ENCODE data around the gene KRTAP27-1. TPM values are rescaled to one million over a fixed set of nuclear protein-coding genes. Genes with fewer than 3 reads are reported as not detected.

Gene KRTAP27-1
- polyA plus RNA-seq, 2 of the 4 experiments (the other 2 are of a cell fraction) = not detected

Small RNA genes lying within 50 kb of the gene (small RNA-seq; reads per million reads assigned to genes)
- gene KRTAP23-1 (0 reads per million in 6 experiments), gene MIR4327 (0 reads per million in 6 experiments)

Other genes starting within 250 kb of the KRTAP27-1 start
- not detected in 2 replicates for gene CLDN17, start 170.9 kb downstream of the KRTAP27-1 start, polyA plus RNA-seq (2011; rRNA removed)
- gene CLDN17, start 170.9 kb downstream of the KRTAP27-1 start, polyA plus RNA-seq (2017; fragmentation: RNase III; extraction: RNeasy Plus Mini Kit Qiagen cat#74134 plus additional on column Dnase treatment) = not detected in 3 replicates
- not detected in 2 replicates for gene CLDN8, start 121.6 kb downstream of the KRTAP27-1 start, polyA plus RNA-seq (2011; rRNA removed)
- gene CLDN8, start 121.6 kb downstream of the KRTAP27-1 start, polyA plus RNA-seq (2017; fragmentation: RNase III; extraction: RNeasy Plus Mini Kit Qiagen cat#74134 plus additional on column Dnase treatment) = not detected in 3 replicates
- not detected in 2 replicates for gene KRTAP24-1, start 54.7 kb downstream of the KRTAP27-1 start, polyA plus RNA-seq (2011; rRNA removed)
- gene KRTAP24-1, start 54.7 kb downstream of the KRTAP27-1 start, polyA plus RNA-seq (2017; fragmentation: RNase III; extraction: RNeasy Plus Mini Kit Qiagen cat#74134 plus additional on column Dnase treatment) = not detected in 3 replicates
- not detected in 2 replicates for gene KRTAP25-1, start 48.2 kb downstream of the KRTAP27-1 start, polyA plus RNA-seq (2011; rRNA removed)
- not detected in 3 replicates for gene KRTAP25-1, start 48.2 kb downstream of the KRTAP27-1 start, polyA plus RNA-seq (2017; fragmentation: RNase III; extraction: RNeasy Plus Mini Kit Qiagen cat#74134 plus additional on column Dnase treatment)
- gene KRTAP26-1, start 17.4 kb downstream of the KRTAP27-1 start, polyA plus RNA-seq (2011; rRNA removed) = not detected in 2 replicates
- not detected in 3 replicates for gene KRTAP26-1, start 17.4 kb downstream of the KRTAP27-1 start, polyA plus RNA-seq (2017; fragmentation: RNase III; extraction: RNeasy Plus Mini Kit Qiagen cat#74134 plus additional on column Dnase treatment)
- gene KRTAP23-1, start 10.9 kb upstream of the KRTAP27-1 start, polyA plus RNA-seq (2011; rRNA removed) = not detected in 2 replicates
- not detected in 3 replicates for gene KRTAP23-1, start 10.9 kb upstream of the KRTAP27-1 start, polyA plus RNA-seq (2017; fragmentation: RNase III; extraction: RNeasy Plus Mini Kit Qiagen cat#74134 plus additional on column Dnase treatment)
- gene KRTAP13-2, start 34.6 kb upstream of the KRTAP27-1 start, polyA plus RNA-seq (2011; rRNA removed) = not detected in 2 replicates
- gene KRTAP13-2, start 34.6 kb upstream of the KRTAP27-1 start, polyA plus RNA-seq (2017; fragmentation: RNase III; extraction: RNeasy Plus Mini Kit Qiagen cat#74134 plus additional on column Dnase treatment) = not detected in 3 replicates
- not detected in 2 replicates for gene KRTAP13-1, start 58.3 kb upstream of the KRTAP27-1 start, polyA plus RNA-seq (2011; rRNA removed)
- not detected in 3 replicates for gene KRTAP13-1, start 58.3 kb upstream of the KRTAP27-1 start, polyA plus RNA-seq (2017; fragmentation: RNase III; extraction: RNeasy Plus Mini Kit Qiagen cat#74134 plus additional on column Dnase treatment)
- gene KRTAP13-3, start 88.2 kb upstream of the KRTAP27-1 start, polyA plus RNA-seq (2011; rRNA removed) = not detected in 2 replicates
- gene KRTAP13-3, start 88.2 kb upstream of the KRTAP27-1 start, polyA plus RNA-seq (2017; fragmentation: RNase III; extraction: RNeasy Plus Mini Kit Qiagen cat#74134 plus additional on column Dnase treatment) = not detected in 3 replicates
- not detected in 2 replicates for gene KRTAP13-4, start 92.5 kb upstream of the KRTAP27-1 start, polyA plus RNA-seq (2011; rRNA removed)
- gene KRTAP13-4, start 92.5 kb upstream of the KRTAP27-1 start, polyA plus RNA-seq (2017; fragmentation: RNase III; extraction: RNeasy Plus Mini Kit Qiagen cat#74134 plus additional on column Dnase treatment) = not detected in 3 replicates
- not detected in 2 replicates for gene KRTAP15-1, start 102.6 kb upstream of the KRTAP27-1 start, polyA plus RNA-seq (2011; rRNA removed)
- not detected in 3 replicates for gene KRTAP15-1, start 102.6 kb upstream of the KRTAP27-1 start, polyA plus RNA-seq (2017; fragmentation: RNase III; extraction: RNeasy Plus Mini Kit Qiagen cat#74134 plus additional on column Dnase treatment)
- not detected in 2 replicates for gene KRTAP19-1, start 142.7 kb upstream of the KRTAP27-1 start, polyA plus RNA-seq (2011; rRNA removed)
- not detected in 3 replicates for gene KRTAP19-1, start 142.7 kb upstream of the KRTAP27-1 start, polyA plus RNA-seq (2017; fragmentation: RNase III; extraction: RNeasy Plus Mini Kit Qiagen cat#74134 plus additional on column Dnase treatment)
- not detected in 2 replicates for gene KRTAP19-2, start 149.7 kb upstream of the KRTAP27-1 start, polyA plus RNA-seq (2011; rRNA removed)
- not detected in 3 replicates for gene KRTAP19-2, start 149.7 kb upstream of the KRTAP27-1 start, polyA plus RNA-seq (2017; fragmentation: RNase III; extraction: RNeasy Plus Mini Kit Qiagen cat#74134 plus additional on column Dnase treatment)
- not detected in 2 replicates for gene KRTAP19-3, start 154.3 kb upstream of the KRTAP27-1 start, polyA plus RNA-seq (2011; rRNA removed)
- gene KRTAP19-3, start 154.3 kb upstream of the KRTAP27-1 start, polyA plus RNA-seq (2017; fragmentation: RNase III; extraction: RNeasy Plus Mini Kit Qiagen cat#74134 plus additional on column Dnase treatment) = not detected in 3 replicates
- gene KRTAP19-4, start 159.5 kb upstream of the KRTAP27-1 start, polyA plus RNA-seq (2011; rRNA removed) = not detected in 2 replicates
- gene KRTAP19-4, start 159.5 kb upstream of the KRTAP27-1 start, polyA plus RNA-seq (2017; fragmentation: RNase III; extraction: RNeasy Plus Mini Kit Qiagen cat#74134 plus additional on column Dnase treatment) = not detected in 3 replicates
- gene KRTAP19-5, start 164.4 kb upstream of the KRTAP27-1 start, polyA plus RNA-seq (2011; rRNA removed) = not detected in 2 replicates
- not detected in 3 replicates for gene KRTAP19-5, start 164.4 kb upstream of the KRTAP27-1 start, polyA plus RNA-seq (2017; fragmentation: RNase III; extraction: RNeasy Plus Mini Kit Qiagen cat#74134 plus additional on column Dnase treatment)
- not detected in 2 replicates for gene KRTAP19-6, start 204.2 kb upstream of the KRTAP27-1 start, polyA plus RNA-seq (2011; rRNA removed)
- gene KRTAP19-6, start 204.2 kb upstream of the KRTAP27-1 start, polyA plus RNA-seq (2017; fragmentation: RNase III; extraction: RNeasy Plus Mini Kit Qiagen cat#74134 plus additional on column Dnase treatment) = not detected in 3 replicates
- gene KRTAP19-7, start 223.6 kb upstream of the KRTAP27-1 start, polyA plus RNA-seq (2011; rRNA removed) = not detected in 2 replicates
- not detected in 3 replicates for gene KRTAP19-7, start 223.6 kb upstream of the KRTAP27-1 start, polyA plus RNA-seq (2017; fragmentation: RNase III; extraction: RNeasy Plus Mini Kit Qiagen cat#74134 plus additional on column Dnase treatment)

Data from A549 (cell line).